ENCODE data around the gene MRPL24. TPM values are rescaled to one million over a fixed set of nuclear protein-coding genes. Genes with fewer than 3 reads are reported as not detected.

MRPL24 gene
- total and polyA plus RNA-seq, 2 of the 8 experiments (the other 6 are each of a cell fraction or from before 2014, with no cell fraction given) = 29.7 to 35.2 TPM

DNA sequence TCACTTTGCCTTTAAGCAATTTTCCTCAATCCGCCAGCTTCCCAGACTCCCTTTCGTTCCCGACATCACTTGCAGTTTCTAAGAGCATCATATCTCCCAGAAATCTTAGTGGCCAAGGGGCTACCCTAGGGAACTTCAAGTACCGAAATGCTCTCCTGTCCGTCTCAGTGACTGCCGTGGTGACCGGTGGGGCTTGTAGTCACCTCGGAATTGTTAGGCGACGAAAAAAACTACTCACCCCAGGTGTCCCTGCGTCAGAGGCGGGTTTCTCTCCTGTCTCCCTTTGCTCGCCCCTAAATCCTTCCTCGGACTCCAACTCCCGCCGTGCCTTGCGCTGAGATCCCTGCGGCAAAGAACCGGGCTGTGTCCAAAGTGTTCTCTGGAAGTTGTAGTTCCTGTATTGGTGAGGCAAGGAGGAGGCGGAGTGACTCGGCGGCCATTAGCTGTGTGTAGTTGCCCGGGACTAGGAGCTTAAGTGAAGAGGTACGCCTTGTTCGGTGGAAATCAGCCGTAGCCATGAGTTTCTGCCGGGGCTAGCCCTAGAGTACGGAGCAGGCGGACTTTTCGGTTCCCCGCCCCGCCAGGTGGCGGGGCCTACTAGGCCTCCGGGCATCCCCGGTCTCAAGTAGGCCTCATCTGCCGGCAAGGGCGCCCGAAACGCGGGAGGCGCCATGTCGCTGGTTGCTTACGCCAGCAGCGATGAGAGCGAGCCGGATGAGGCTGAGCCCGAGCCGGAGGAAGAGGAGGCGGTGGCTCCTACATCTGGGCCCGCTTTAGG, 26.4 kb upstream of the MRPL24 start, which contains the start of gene PRCC:
Gene PRCC, plus strand, starts transcription at position 435 of the 778 bp plus-strand sequence. Its CDS starts 237 bp downstream, at position 672.
- peaks cover 29 to 44% of the 10 kb centered on the region in 2 experiments for H3K79me2 ChIP-seq (ENCODE audit: control insufficient read depth in 1 of 2, insufficient read depth in 2 of 2, low read length in 2 of 2)
- peak within 1 kb of the TSS; percentile 54 for H2AFZ ChIP-seq (ENCODE audit: low read length)
- H3K14ac ChIP-seq (ENCODE audit: insufficient read length) = no peak within 1 kb of the TSS
- peaks cover 10% of the 10 kb centered on the region for H3K79me1 ChIP-seq (ENCODE audit: low read depth, low read length)
- peaks cover 0 to 8% (median 2%) of the 10 kb centered on the region in 4 experiments; a peak in 3 of 8 replicates for H3K36me3 ChIP-seq (ENCODE audit: control insufficient read depth in 2 of 4, insufficient read depth in 4 of 4, low read length in 3 of 4)
- H2BK5ac ChIP-seq (ENCODE audit: low read depth, low read length) = peak within 1 kb of the TSS; percentile 94
- H4K20me1 ChIP-seq (replicated peaks in 1 of 2; ENCODE audit: control insufficient read depth in 1 of 2, insufficient read depth in 2 of 2, low read length in 2 of 2) = peaks cover 10 to 18% of the 10 kb centered on the region in 2 experiments
- H3K27me3 ChIP-seq (replicated peaks in 1 of 4; ENCODE audit: control insufficient read depth in 3 of 4, extremely low read depth in 1 of 4, insufficient read depth in 3 of 4, low read length in 3 of 4) = no peaks in the 10 kb centered on the region
- H4K91ac ChIP-seq (replicated peaks; ENCODE audit: insufficient read length, low read length) = peak within 1 kb of the TSS; percentile 4
- DNase-seq (ENCODE audit: low read depth in 1 of 2, low spot score in 2 of 2) (peak; percentile 94 to 98), FAIRE-seq (peak; percentile 94)
- H2BK120ac ChIP-seq (replicated peaks; ENCODE audit: low read depth, low read length) = no peak within 1 kb of the TSS
- H2BK12ac ChIP-seq (ENCODE audit: low read depth, low read length) = peak within 1 kb of the TSS; percentile 75; the same call in 1 of the 2 replicates
- H2AK5ac ChIP-seq (ENCODE audit: low read depth, low read length) = peak within 1 kb of the TSS; percentile 83; the same call in 1 of the 2 replicates
- WGBS, 2 experiments (ENCODE audit: extremely low coverage in 1 of 2, insufficient coverage in 1 of 2, insufficient read length in 1 of 2, insufficient replicate concordance in 2 of 2, low coverage in 1 of 2, low lambda C conversion rate in 2 of 2, missing lambda C conversion rate in 1 of 2) = 0% methylated on average over 47 of the region's 50 CpGs; no CpG with 5 or more reads in 1 of the 2 experiments
- H3K27ac ChIP-seq (ENCODE audit: low read depth, low read length) = peak within 1 kb of the TSS; percentile 86
- H4K8ac ChIP-seq (ENCODE audit: extremely low read depth, insufficient read depth, low read length) = peak within 1 kb of the TSS; percentile 95; the same call in 1 of the 2 replicates
- no peak within 1 kb of the TSS for H2BK20ac ChIP-seq (ENCODE audit: low read length)
- H3K4ac ChIP-seq (replicated peaks; ENCODE audit: insufficient read length, low read depth, low read length) = no peak within 1 kb of the TSS
- 0 out of 2 replicates have a peak within 1 kb of the TSS, but pooled peaks have one; percentile 13 for H2BK15ac ChIP-seq (ENCODE audit: low read length)
- H3K4me3 ChIP-seq (ENCODE audit: extremely low read depth in 1 of 4, insufficient read depth in 2 of 4, low read depth in 3 of 4, low read length in 4 of 4) = peak within 1 kb of the TSS; percentile 67 to 97 (median 86)
- H4K5ac ChIP-seq (ENCODE audit: insufficient read length, low read depth, low read length) = peak within 1 kb of the TSS; percentile 45
- H3K4me1 ChIP-seq (replicated peaks in 1 of 4; ENCODE audit: control insufficient read depth in 3 of 4, insufficient read depth in 4 of 4, low read length in 3 of 4) = peaks cover 0 to 16% (median 6%) of the 10 kb centered on the region in 4 experiments; a peak in 5 of 7 replicates
- ChIA-PET POLR2A (ENCODE audit: partially characterized antibody) (interaction anchor here (0.6 to 8.2 kb wide), 27 partner anchors 10 to 176 kb away, joined by 3 to 121 read pairs (median 5); partner anchors contain the start of genes CRABP2, GPATCH4, HDGF and ISG20L2), CTCF (ENCODE audit: partially characterized antibody) (interaction anchor here (1.0 to 11.7 kb wide), 7 partner anchors 15 to 123 kb away, joined by 3 to 100 read pairs (median 4); partner anchors contain the start of genes ISG20L2 and METTL25B)
- H3K56ac ChIP-seq (replicated peaks; ENCODE audit: insufficient read length, low read depth, low read length) = peak within 1 kb of the TSS; percentile 27
- H3K9me3 ChIP-seq (ENCODE audit: insufficient read depth in 2 of 2, low read depth in 1 of 2, low read length in 1 of 2) = no peaks in the 10 kb centered on the region
- H3K18ac ChIP-seq (ENCODE audit: extremely low read depth, low read length) = peak within 1 kb of the TSS; percentile 72
- peaks cover 11% of the 10 kb centered on the region for H3K23me2 ChIP-seq (ENCODE audit: low read depth, low read length)
- peak within 1 kb of the TSS; percentile 91 to 96 (median 93) for H3K9ac ChIP-seq (replicated peaks in 1 of 4; ENCODE audit: extremely low read depth in 1 of 4, low read depth in 3 of 4, low read length in 3 of 4)
- H3K4me2 ChIP-seq (ENCODE audit: insufficient read depth in 1 of 2, low read depth in 2 of 2, low read length in 2 of 2) = peak within 1 kb of the TSS; percentile 96 to 97
- H3K23ac ChIP-seq (ENCODE audit: insufficient read length) = no peak within 1 kb of the TSS
- no peak for TF ChIP-seq GABPA (IDR thresholded peaks at IDR 0.05; ENCODE audit: borderline replicate concordance, insufficient read depth, low read length)
- TF ChIP-seq RXRA (IDR thresholded peaks at IDR 0.05; ENCODE audit: insufficient read depth, low read depth, low read length) = no peak
- TF ChIP-seq JUND (IDR thresholded peaks at IDR 0.05; ENCODE audit: low read length) = no peak; the same call in 1 of the 2 replicates
- no peak for TF ChIP-seq CEBPB (IDR thresholded peaks at IDR 0.05; ENCODE audit: low read depth, low read length)
- TF ChIP-seq NANOG (IDR thresholded peaks at IDR 0.05; ENCODE audit: insufficient read depth, low read depth, low read length, poor library complexity, severe bottlenecking) = no peak
- no peak for TF ChIP-seq NRF1 (IDR thresholded peaks at IDR 0.05; ENCODE audit: low read depth, low read length)
- peak; percentile 84 for TF ChIP-seq TBP (IDR thresholded peaks at IDR 0.05; ENCODE audit: low read depth, low read length)
- peak in 1 of 2 experiments; percentile 74; a peak in 2 of 3 replicates for TF ChIP-seq POLR2A (IDR thresholded peaks at IDR 0.05; ENCODE audit: control extremely low read depth in 1 of 2, low read depth in 2 of 2, low read length in 2 of 2)
- no peak for TF ChIP-seq RFX5 (IDR thresholded peaks at IDR 0.05; ENCODE audit: borderline replicate concordance, low read depth, low read length)

All from H1 (cell line).